ENCODE data around the gene CISH.
A peak's percentile ranks its signal among the peaks of the same experiment; 100 is the strongest.

The CISH gene

DNA sequence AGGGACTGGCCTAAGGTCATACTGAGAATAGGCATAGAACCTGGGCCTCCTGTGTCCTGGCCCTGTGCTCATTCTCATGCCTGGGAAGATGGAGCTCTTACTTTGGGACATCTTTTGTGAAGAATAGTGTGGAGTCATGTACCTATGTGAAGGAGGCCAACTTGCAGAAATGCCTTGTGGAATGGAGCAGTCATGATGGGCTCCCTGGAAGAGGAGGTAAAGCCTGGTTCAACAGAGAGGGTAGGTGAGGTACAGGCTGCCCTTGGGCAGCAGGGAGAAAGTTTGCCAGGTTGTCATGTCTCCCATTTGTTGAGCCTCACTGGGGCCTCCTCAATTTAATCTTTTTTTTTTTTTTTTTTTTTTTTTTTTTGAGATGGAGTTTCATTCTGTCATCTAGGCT, 23.5 kb upstream of the CISH start:
- DNase-seq = no peak

- DNase-seq = no peak
Measured at GRCh38 chr3:50633230-50633790, 21.7 kb upstream of the CISH start.

DNA sequence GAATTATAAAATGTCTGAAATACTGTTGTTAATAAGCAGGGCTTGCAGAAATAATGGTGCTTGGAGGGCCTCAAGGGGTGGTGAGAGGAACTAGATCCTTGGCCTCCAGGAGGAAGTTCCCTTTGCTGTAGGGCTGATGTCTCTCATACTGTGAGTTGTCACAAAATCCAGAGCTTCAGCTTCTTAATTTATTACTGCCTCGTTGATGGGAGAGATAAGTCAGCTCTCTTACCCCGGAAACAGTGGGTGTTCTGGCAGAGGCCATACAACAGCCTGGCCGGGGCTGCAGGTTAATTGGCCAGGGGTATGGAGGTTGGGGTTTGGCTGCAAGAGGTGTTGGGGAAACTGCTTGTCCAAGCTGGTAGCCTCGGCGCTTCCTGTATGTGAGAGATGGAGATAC, 20.9 kb upstream of the CISH start:
- no peak for DNase-seq

DNA sequence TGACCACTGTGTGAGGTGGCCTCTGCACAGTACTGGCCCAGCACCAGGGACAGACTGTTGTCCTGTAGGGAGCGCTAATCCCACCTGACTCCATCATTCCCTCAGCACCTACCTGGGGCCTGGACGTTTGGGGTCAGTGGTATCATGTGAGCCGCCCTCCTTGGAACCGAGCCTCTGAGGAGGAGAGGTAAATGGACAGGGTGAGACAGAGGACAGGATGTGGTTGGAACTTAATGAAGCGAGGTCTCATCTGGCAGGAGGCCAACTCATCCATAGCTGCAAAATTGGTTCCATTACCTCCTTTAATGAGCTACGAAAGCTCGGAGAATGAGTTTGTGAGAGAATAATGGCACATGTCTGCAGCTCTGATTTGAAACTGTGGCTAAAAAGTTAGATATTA, 19.3 kb upstream of the CISH start:
- DNase-seq = peak; percentile 45

- DNase-seq = no peak
Measured at GRCh38 chr3:50630394-50630793, 18.8 kb upstream of the CISH start.

GRCh38 chr3:50628601-50629000, 17.0 kb upstream of the CISH start:
- no peak for DNase-seq

DNA sequence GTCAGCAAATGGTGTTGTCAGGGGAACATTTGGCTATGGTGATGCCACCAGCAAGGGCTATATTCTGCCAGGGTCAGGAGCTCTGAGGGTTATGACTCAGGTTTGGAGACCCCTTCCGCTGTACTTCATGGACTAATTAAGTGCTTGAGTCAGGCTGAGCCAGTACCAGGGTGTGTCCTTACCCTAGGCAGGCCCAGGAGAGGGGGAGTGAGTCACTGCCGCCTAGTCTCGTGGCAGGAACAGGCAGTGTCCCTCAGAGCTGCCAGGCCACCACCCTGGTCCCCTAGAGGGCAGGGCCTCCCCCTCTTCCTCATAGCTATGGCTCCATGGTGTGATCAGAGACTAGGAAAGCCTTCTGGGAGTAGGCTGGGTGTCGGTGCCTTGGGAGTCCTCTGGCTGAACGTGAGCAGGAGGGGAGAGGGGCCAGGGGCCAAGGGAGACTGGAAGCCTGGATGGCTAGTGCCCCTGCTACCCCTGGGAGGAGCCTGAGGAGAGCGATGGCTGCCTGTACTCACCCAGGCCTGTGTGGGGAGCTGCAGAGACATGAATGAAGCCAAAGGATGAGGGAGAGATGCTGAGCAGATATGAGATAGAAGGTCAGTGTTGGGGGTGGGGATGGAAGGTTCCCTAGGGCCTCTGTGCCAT, 16.0 kb upstream of the CISH start:
- peak; percentile 29 for DNase-seq

GRCh38 chr3:50626401-50626800, 14.8 kb upstream of the CISH start:
- no peak for DNase-seq

DNA sequence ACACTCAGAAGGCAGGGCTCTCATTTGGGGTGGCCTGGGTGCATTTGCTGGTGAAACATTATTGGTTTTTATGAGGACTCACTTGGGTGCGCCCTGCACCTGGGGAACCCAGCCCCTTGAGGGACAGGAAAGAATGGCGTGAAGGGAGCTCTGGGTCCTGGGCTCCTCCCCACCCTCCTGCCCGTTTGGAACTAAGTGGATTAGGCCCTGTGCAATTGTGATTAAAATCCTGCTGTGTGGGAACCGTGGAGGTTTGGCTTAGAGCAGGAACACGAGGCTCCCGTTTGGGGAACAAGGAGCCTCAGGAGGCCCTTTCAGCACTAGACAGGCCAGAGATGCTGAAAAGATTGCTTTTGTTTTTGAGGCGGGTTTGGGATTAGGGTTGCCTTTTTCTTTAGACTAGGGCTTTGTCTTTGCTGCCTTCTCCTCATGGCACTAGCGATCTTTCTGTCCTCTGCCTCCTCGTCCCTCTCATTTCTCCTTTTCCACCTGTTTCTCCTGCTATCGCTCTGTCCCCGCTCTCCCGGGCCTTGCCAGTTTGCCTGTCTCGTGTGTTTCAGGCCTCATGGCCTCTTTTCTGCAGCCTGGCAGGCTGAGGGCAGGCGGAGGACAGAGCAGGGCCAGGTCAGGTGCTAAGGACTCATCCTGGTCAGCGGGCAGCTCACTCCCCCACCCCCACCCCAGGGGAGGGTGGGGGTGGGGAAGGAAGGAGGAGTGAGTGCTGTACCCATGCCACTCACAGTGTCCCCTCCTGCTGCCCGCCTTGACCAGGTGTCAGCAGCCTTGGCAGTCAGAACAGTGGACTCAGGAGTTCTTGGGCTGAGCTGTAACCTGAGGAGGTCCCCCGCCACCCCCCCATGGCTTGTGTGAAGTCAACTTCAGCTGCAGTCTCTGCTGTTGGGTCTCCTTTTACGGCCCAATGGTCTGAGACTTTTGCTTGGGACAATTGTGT, 13.9 kb upstream of the CISH start:
- DNase-seq = no peak

GRCh38 chr3:50624634-50625033, 13.1 kb upstream of the CISH start:
- DNase-seq = no peak

- DNase-seq = no peak
Measured at GRCh38 chr3:50623840-50624474, 12.4 kb upstream of the CISH start.

- no peak for DNase-seq
Measured at GRCh38 chr3:50622881-50623280, 11.3 kb upstream of the CISH start.

DNA sequence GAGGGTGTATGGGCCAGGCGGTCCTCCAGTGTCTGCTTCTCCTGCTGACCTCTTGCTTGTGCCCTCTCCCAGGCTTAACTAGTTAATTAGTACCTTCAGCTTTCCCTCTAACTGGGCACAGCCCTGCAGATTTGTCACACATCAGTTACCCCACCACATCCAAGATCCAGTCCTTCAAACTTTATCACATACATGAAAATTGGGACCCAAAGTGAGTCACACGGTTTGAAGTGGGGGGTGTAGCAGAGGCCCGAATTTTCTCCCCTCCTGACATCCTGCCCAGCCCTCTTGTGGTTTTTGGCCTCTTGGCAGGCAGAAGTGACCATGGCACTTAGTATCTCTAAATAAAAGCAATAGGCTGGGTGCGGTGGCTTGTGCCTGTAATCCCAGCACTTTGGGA, 9.2 kb upstream of the CISH start:
- no peak for DNase-seq

- no peak for DNase-seq
Measured at GRCh38 chr3:50620420-50620819, 8.8 kb upstream of the CISH start.

DNA sequence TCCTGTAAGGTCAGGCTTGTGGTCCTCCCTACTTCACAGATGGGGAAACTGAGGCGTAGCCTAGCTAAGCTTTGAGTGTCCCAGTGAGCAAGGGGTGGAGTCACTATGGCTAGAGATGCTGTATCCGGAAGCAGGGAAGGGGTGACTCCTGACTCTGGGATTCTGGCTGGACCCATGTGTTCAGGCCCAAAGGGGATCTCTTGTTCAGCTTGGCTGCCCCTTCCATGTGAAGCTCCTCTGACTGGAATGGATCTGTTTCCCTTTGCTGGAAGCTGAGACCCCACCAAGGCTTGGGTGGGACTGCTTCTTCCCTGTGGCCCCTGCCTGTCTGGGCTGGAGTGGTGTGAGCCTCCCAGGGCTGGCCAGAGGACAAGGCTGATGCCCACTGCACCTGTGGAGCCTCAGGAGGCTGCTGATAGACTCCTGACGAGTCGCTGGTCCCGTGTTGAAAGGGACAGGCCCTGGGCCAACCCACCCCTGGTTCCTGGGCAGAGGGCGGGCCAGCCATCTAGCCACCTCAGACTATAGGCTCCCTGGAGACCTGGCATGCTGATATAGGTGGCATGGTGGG, 6.4 kb upstream of the CISH start:
- no peak for DNase-seq

GRCh38 chr3:50617096-50617791, 5.7 kb upstream of the CISH start, which contains the start of gene MAPKAPK3:
MAPKAPK3 (plus strand) TSS chr3:50617151; CDS start chr3:50617566, 415 bp downstream.
- DNase-seq = no peak

DNA sequence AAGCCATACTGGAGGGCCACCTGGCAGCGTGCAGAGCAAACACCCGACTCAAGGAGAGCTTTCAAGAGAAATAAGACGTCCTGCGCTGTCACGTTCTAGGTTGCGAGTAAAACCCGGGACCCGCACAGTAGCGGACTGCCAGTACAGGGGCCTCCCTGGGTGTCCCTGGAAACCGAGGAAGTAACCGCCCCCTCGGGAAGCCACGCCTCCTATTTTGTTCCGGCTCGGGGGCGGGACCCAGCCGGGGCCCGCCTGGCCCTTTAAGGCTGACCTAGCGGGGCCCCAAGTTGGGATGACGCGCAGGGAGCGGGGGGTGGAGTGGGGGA, 5.2 kb upstream of the CISH start:
- DNase-seq = peak; percentile 44

DNA sequence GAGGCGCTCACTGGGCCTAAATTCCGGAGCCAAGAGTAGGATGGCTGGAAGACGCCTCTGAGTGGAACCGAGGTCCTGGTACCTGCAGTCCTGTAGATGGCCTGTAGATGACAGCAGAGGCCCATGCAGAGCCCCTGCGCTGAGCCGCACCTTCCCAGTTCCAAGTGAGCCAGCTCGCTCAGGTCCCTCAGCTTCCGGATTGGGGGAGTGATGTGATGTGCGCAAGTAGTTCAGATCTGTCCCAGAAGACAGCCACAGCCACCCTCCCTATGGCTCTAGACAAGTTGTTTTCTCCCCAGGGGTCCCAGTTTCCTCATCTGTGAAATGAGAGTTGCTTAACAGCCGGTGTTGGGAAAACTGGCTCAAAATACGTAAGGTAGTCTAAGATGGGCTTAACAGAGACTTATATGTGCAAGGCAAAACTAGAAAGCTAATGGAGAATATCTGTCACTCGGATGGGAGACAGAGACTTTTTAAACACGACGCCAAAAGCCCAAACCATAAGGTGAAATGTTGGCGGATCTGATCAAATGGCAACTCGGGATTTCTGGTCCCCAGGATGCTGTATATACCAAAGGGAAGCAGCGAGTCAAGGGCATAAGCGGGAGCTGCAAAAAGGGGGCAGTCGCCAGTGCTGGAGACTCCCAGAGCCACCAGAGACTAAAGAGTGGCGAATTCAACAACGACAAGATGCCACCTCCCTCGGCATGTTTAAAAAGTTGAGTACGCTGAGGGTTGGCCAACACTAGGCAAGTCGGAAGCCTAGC, 4.6 kb upstream of the CISH start:
- DNase-seq = peak; percentile 55

GRCh38 chr3:50615190-50615589, 3.6 kb upstream of the CISH start:
- DNase-seq = no peak

DNA sequence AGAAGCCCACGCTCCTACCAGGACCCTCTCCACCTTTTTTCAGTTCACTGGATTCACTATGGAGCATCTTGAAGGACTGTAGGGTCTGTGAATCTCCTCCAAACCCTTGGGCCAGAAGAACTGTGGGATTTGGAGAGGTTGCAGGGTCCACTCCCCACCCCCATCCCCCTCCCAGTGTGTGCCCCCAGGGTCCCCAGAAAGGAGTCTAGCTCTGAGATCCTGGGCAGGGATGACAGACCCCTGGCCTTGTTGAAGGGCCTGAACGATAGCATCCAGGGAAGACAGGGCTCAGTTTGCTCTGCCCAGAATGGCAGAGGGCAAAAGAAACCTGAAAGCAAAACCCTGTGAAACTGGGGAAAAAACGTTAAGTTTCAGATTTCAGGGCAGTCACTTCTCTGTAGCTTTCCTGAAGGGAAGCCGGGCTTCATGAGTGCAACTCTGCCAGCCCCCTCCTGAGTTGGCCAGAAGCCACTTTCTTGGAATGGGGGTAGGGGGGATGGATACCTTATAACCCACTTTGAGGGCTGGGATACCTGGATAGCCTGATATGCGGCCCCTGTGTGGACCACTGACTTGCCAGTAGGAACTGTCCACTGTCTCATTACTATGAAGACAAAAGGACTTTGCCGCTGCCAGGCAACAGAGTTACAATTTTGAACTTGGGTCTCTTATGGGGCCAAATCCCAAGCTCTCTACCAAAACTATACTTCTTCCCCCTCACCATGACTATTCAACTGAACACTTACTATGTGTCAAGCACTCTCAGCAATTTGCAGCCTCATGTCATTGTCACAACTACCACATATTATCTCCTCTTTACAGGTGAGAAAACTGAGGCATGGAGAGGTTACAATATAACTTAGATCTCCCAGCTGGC, 1.6 kb upstream of the CISH start:
- DNase-seq = no peak

Measured in NCI-H1092 treated with DMSO at 0.1 percent for 48 hours (cell line).